GM06990 (cell line): ENCODE data around the gene KRTAP10-2.

Source experiments
- DNase-seq: peaks from one replicate; pipeline ENCODE4 v3.0.0-alpha.2; 2011; ENCODE audit not compliant: insufficient read length; ENCODE audit errors: extremely low read depth
- H3K27me3 ChIP-seq: replicated peaks from 2 replicates; pipeline ENCODE4 v1.6.0; 2011; ENCODE audit warnings: low read length; ENCODE audit not compliant: control insufficient read depth, insufficient read depth
- H3K36me3 ChIP-seq: 2 replicates; pipeline ENCODE4 v1.5.1; 2011; ENCODE audit warnings: low read length; ENCODE audit not compliant: control insufficient read depth, insufficient read depth
- H3K4me3 ChIP-seq: replicated peaks from 2 replicates; pipeline ENCODE4 v1.5.1; 2011; ENCODE audit warnings: low read depth, mild to moderate bottlenecking, control low read depth, low read length
- CTCF ChIP-seq: IDR thresholded peaks from 2 replicates; pipeline ENCODE4 v1.5.1; 2011; ENCODE audit warnings: low read length, control low read depth, mild to moderate bottlenecking, inconsistent platforms; ENCODE audit not compliant: insufficient read depth, poor library complexity, severe bottlenecking

KRTAP10-2 gene

GRCh38 chr21:44557491-44558328 is 6.4 kb upstream of the KRTAP10-2 start:
- no peak for DNase-seq
- Histone ChIP-seq H3K4me3 (no peak overlapping the region), H3K36me3 (no peaks in the 10 kb centered on the region), H3K27me3 (no peaks in the 10 kb centered on the region)
- TF ChIP-seq CTCF = no peak

- no peak overlapping the region for H3K4me3 ChIP-seq
- TF ChIP-seq CTCF = no peak
- no peaks in the 10 kb centered on the region for H3K36me3 ChIP-seq
- DNase-seq = no peak
- H3K27me3 ChIP-seq = no peaks in the 10 kb centered on the region
Measured at GRCh38 chr21:44556879-44557278, 5.6 kb upstream of the KRTAP10-2 start.

GRCh38 chr21:44555200-44555875 is 4.0 kb upstream of the KRTAP10-2 start:
- no peaks in the 10 kb centered on the region; the same call in 1 of the 2 replicates for H3K27me3 ChIP-seq
- no peak for DNase-seq
- no peaks in the 10 kb centered on the region for H3K36me3 ChIP-seq

GRCh38 chr21:44552681-44553080 is 1.4 kb upstream of the KRTAP10-2 start:
- H3K36me3 ChIP-seq = no peaks in the 10 kb centered on the region
- DNase-seq = no peak
- H3K4me3 ChIP-seq = no peak overlapping the region
- TF ChIP-seq CTCF = no peak
- no peaks in the 10 kb centered on the region; the same call in 1 of the 2 replicates for H3K27me3 ChIP-seq

More at GRCh38 chr21:44555200-44555875, 4.0 kb upstream of the KRTAP10-2 start:
- no peak overlapping the region for H3K4me3 ChIP-seq
- TF ChIP-seq CTCF = no peak

- H3K36me3 ChIP-seq = no peaks in the 10 kb centered on the region
- no peak overlapping the region for H3K4me3 ChIP-seq
- no peaks in the 10 kb centered on the region; the same call in 1 of the 2 replicates for H3K27me3 ChIP-seq
- no peak for TF ChIP-seq CTCF
- DNase-seq = no peak
Measured at GRCh38 chr21:44552136-44552535, 831 bp upstream of the KRTAP10-2 start.
